GM18867 (cell line): ENCODE data around the gene NTHL1.
"Not testable (repeated sequence)": the region's sequence is repeated elsewhere in the genome, so short reads cannot be mapped to it uniquely, and the experiment has no call there.

Experiments used
- ATAC-seq: cut with Tn5 transposase; IDR thresholded peaks from one replicate; pipeline ENCODE4 v1.9.1; 2021; ENCODE audit warnings: mild to moderate bottlenecking, moderate library complexity; ENCODE audit not compliant: unreplicated experiment

Gene NTHL1

DNA sequence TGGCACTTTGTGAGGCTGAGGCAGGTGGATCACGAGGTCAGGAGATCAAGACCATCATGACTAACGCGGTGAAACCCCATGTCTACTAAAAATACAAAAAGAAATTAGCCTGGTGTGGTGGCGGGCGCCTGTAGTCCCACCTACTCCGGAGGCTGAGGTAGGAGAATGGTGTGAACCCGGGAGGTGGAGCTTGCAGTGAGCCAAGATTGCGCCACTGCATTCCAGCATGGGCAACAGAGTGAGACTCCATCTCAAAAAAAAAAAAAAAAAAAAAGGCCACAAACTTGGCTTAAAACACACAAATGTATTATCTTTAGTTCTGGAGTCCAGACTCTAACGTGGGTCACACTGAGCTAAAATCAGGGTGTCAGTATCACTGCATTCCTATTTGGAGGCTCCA, 35.9 kb downstream of the NTHL1 start:
- not testable (repeated sequence) for ATAC-seq

DNA sequence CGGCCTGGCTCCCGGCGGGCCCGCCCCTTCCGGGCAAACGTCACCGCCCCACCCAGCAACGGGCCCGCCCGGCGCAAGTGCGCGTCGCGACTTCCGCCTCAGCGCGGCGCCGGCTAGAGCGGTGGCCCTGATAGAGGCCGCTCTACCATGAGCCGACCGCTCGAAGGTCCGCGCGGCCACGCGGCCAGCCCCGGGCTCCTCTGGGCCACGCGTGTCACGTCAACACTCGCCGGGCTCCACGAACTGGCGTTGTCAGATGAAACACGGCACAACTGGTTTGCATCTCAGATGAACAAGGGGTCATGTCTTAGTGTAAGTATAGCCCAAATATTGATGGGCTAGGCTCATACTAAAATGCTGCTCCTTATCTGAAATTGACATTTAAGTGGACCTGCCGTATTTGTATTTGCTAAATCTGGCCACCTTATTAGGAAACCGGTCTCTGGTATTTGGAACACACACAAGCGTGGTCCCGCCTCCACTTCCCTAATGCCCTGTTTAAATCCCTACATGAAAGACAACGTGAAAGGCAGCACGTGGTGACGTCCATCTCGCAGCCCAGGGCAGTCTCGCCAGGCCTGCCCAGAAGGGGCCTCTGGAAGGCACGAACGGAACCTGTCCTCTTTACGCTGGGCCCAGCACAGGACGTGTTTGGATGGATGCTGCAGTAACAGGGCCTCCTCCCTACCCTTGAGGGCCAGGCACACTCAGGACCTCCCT, 37.7 kb downstream of the NTHL1 start, which contains the start of gene ZNF598:
Gene ZNF598, minus strand, starts transcription at position 31 of the 720 bp plus-strand sequence.
- ATAC-seq: peak; percentile 85

GRCh38 chr16:2009164-2009711, 38.4 kb downstream of the NTHL1 start:
- ATAC-seq: peak; percentile 29

DNA sequence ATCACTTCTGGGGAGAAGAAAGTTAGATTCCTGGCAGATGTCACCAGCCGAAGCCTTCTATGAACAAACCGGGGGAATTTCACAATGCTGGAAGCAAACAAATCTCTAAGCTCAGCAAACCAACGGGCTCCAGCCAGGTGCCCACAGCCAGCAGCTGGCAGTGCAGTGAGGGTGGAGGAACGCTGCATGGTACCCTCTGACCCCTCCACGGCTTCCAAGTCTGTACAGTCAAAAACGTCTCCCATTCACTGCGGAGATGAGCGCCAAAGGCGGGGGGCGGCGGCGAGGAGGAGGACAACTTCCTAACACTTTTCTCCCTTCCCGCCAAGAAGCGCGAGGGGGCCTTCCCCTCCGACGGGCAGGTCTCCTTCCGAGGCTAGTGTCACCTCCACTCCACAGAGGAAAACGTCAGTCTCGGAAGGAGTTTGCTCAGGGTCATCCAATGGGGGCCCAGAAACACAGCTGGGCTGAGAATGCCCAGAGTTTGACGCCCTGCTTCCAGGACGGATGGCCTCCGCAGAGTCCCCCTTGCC, 38.9 kb downstream of the NTHL1 start:
- ATAC-seq: peak; percentile 4

GRCh38 chr16:2008009-2008526, 39.6 kb downstream of the NTHL1 start:
- no peak for ATAC-seq

DNA sequence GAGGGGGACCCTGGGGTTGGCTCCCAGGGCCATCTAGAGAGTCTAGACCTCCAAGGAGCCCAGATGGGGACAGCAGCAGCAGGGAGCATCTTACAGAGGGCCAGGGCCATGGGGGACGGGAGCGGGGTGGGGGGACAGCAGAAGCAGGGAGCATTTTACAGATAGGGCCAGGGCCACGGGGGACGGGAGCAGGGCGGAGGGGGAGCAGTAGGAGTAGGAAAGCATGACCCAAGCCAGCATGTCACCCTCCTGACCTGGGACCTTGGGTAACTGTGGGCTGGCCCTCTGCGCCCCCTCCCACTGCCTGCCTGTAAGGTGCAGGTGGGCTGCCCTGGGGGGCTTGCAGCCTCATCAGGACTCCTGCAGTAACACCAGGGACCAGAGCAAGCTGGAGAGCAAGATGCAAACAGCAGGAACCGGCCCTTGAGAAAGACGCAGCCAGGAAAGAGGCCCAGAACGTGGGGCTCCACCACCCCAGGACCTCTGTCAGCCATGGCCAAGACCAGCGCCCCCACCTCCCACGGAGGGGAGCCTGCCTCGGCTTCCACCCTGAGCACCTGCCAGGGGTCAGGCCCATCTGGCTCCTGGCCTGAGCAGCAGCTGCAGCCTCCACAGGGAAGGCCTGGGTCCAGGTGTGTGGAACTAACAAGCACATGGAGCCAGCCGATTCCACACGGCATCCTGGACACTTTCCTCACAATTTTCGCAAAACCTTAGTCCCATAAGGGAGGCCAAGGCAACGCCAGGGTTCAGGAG, 40.4 kb downstream of the NTHL1 start:
- ATAC-seq: no peak

- ATAC-seq: no peak
Observed at GRCh38 chr16:2006317-2006716, 41.3 kb downstream of the NTHL1 start.

DNA sequence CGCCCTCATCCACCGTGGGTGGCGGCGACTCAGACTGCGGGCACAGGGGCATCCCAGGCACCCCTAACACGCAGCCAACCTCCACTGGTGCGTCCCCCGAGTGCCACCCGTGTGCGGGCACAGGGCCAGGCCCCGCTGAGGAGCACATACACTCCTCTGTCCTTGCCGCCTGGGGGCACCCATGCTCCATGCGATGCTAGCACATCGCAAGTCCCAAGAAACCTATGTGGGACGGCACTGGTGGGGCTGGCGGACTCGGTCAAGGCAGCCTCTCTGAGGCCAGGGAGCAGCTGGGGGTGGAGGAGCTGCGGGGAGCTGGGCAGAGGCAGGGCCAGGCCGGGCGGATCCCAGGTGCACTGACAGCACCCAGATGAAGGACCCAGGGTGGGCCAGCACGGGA, 42.0 kb downstream of the NTHL1 start:
- ATAC-seq: no peak

DNA sequence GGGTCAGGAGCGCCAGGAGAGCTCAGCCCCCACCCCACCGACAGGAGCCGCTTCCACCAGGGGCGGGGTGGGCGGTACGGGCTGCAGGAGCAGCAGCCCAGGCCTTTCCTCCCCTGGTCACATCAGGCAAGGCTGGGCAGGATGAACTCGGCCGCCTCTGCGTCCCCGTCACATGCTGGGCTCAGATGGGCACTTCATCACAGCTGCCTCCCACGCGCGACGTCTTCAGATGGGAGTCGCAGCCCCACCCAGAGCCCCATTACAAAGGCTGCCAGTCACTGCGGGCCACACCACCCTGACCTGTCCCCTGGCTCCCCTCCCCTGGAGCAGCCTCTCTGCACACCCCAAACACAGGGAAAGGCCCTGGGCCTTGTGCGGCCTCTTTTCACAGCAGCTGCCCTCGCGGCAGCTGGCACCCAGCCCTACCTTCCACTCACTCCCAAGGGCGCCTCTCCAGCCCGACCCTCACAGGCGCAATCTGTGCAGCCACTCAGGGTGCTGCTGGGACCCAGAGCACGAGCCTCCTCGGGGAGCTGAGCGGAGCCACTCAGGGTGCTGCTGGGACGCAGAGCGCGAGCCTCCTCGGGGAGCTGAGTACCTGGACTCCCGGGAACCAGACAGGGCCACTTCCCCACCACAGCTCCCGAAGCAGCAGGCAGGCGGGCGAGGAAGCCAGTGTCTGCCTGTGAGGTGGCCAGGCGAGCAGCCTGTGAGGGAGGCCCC, 42.7 kb downstream of the NTHL1 start:
- no peak for ATAC-seq

GRCh38 chr16:2003827-2004641, 43.6 kb downstream of the NTHL1 start:
- peak; percentile 74 for ATAC-seq

GRCh38 chr16:2003231-2003826, 44.3 kb downstream of the NTHL1 start:
- no peak for ATAC-seq

- no peak for ATAC-seq
Observed at GRCh38 chr16:2002406-2003230, 45.0 kb downstream of the NTHL1 start.

GRCh38 chr16:2001456-2002355, 45.9 kb downstream of the NTHL1 start:
- ATAC-seq: no peak

GRCh38 chr16:2001035-2001434, 46.6 kb downstream of the NTHL1 start:
- ATAC-seq: no peak

DNA sequence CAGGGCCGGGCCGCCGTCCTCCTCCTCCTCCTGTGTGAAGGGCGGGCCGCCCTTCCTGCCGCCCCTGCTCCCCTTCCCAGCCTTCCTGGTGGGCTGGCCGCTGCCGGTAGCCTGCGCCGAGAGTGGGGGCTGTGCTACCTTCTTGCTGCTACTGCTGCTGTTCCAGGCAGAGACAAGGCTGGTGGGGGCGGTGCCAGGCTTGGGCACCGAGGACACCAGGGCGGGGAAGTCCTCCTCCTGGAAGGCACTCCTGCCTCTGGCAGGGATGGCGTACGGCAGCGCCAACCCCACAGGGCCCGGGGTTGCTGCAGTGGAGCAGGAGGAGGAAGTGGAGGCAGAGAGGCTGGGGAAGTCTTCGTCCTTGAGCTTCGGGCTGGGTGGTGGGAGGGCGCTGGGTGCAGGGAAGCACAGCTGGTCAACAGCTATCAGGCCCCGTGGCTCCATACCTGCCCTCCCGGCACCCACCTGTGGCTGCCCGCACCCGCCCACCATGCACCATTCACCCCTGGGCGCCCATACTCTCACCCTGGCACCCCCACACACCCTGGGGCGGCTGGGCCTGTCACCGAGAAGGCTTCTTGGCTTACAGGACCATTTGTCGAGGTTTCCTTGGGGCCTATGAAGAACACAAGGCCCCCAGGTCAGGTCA, 47.6 kb downstream of the NTHL1 start:
- no peak for ATAC-seq

DNA sequence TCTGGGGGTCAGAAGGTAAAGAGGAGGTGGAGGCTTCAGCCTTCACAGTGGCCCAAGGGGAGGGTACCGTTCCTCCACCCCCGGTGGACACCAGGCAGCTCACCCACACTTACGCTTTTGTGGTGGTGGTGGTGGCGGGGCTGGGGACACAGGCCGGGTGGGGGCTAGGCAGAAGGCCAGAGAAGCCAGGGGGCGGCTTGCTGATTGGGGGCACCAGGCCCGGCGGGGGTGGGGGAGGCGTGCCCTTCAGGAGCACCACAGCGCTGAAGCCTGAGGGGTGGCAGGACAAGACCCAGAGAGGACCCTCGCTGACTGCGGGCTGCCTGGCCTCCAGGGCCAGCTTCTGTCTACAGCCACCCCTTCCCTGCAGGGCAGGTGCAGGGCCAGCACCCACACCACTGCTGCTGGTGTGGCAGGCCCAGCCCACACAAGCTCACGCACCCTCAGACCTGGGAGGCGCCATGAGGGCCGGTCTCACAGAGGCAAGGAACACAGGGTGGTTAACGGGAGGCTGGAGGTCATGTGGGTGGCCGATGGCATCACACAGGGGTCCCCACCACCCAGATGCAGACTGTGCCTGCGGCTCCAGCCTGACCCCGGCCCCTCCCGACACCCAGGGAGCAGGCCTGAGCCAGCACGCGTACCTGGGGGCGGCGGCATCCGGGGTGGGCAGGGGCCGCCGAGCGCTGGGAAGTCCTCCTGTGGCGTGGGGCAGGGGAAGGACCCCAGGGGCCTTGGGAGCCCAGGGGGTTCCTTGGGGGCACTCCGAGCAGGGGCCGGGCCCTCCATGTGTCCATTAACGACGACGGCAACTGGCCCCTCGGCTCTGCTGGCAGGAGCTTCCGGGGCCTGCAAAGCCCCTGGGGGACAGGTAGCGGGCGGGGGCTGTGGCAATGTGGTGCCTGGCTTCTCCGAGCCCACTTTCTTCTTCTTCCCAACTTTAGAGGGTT, 48.5 kb downstream of the NTHL1 start:
- ATAC-seq: no peak
